ENCODE results near the gene RAB30.

- TF ChIP-seq CTCF (IDR thresholded peaks at IDR 0.05): no peak
- no peak for TF ChIP-seq POLR2A (IDR thresholded peaks at IDR 0.05)
These were observed 17.3 kb upstream of the RAB30 start for GRCh38 chr11:83088965-83089364.
